Measurements from ENCODE around the gene PRKG1. TPM values are rescaled to one million over a fixed set of nuclear protein-coding genes. Genes with fewer than 3 reads are reported as not detected.

PRKG1 gene
- total and polyA plus RNA-seq, 2 experiments from 2014 or later = 18.2 to 21.1 TPM

DNA sequence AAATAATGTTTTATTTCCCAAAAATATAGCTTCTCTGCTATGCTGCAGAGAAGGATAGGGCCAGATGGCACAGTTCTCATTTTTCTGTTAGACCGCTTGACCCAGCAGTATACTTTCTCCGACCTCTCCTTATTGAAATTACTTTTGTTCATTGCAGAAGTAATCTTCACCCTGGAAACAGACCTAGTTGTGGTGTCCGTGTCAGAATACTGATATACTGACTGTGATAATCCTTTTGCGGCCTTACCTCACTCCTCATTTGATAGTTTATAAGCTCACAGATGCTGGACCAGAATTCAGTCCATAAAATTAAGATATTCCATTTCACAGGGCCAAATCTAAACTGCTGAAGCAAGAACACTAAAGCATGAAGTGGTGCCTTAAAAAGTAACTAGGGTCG lies 979.2 kb downstream of the PRKG1 start (continued):
- TF ChIP-seq, protein P1, sequence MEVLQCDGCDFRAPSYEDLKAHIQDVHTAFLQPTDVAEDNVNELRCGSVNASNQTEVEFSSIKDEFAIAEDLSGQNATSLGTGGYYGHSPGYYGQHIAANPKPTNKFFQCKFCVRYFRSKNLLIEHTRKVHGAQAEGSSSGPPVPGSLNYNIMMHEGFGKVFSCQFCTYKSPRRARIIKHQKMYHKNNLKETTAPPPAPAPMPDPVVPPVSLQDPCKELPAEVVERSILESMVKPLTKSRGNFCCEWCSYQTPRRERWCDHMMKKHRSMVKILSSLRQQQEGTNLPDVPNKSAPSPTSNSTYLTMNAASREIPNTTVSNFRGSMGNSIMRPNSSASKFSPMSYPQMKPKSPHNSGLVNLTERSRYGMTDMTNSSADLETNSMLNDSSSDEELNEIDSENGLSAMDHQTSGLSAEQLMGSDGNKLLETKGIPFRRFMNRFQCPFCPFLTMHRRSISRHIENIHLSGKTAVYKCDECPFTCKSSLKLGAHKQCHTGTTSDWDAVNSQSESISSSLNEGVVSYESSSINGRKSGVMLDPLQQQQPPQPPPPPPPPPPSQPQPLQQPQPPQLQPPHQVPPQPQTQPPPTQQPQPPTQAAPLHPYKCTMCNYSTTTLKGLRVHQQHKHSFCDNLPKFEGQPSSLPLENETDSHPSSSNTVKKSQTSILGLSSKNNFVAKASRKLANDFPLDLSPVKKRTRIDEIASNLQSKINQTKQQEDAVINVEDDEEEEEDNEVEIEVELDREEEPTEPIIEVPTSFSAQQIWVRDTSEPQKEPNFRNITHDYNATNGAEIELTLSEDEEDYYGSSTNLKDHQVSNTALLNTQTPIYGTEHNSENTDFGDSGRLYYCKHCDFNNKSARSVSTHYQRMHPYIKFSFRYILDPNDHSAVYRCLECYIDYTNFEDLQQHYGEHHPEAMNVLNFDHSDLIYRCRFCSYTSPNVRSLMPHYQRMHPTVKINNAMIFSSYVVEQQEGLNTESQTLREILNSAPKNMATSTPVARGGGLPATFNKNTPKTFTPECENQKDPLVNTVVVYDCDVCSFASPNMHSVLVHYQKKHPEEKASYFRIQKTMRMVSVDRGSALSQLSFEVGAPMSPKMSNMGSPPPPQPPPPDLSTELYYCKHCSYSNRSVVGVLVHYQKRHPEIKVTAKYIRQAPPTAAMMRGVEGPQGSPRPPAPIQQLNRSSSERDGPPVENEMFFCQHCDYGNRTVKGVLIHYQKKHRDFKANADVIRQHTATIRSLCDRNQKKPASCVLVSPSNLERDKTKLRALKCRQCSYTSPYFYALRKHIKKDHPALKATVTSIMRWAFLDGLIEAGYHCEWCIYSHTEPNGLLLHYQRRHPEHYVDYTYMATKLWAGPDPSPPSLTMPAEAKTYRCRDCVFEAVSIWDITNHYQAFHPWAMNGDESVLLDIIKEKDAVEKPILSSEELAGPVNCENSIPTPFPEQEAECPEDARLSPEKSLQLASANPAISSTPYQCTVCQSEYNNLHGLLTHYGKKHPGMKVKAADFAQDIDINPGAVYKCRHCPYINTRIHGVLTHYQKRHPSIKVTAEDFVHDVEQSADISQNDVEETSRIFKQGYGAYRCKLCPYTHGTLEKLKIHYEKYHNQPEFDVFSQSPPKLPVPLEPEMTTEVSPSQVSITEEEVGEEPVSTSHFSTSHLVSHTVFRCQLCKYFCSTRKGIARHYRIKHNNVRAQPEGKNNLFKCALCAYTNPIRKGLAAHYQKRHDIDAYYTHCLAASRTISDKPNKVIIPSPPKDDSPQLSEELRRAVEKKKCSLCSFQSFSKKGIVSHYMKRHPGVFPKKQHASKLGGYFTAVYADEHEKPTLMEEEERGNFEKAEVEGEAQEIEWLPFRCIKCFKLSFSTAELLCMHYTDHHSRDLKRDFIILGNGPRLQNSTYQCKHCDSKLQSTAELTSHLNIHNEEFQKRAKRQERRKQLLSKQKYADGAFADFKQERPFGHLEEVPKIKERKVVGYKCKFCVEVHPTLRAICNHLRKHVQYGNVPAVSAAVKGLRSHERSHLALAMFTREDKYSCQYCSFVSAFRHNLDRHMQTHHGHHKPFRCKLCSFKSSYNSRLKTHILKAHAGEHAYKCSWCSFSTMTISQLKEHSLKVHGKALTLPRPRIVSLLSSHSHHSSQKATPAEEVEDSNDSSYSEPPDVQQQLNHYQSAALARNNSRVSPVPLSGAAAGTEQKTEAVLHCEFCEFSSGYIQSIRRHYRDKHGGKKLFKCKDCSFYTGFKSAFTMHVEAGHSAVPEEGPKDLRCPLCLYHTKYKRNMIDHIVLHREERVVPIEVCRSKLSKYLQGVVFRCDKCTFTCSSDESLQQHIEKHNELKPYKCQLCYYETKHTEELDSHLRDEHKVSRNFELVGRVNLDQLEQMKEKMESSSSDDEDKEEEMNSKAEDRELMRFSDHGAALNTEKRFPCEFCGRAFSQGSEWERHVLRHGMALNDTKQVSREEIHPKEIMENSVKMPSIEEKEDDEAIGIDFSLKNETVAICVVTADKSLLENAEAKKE (CRISPR knock-in tag; IDR thresholded peaks at IDR 0.05) = no peak
- no peak for TF ChIP-seq NANOG (IDR thresholded peaks at IDR 0.05; ENCODE audit: borderline replicate concordance)
- no peak for TF ChIP-seq POLR2AphosphoS5 (IDR thresholded peaks at IDR 0.05; ENCODE audit: low read depth)
- TF ChIP-seq, protein P2, sequence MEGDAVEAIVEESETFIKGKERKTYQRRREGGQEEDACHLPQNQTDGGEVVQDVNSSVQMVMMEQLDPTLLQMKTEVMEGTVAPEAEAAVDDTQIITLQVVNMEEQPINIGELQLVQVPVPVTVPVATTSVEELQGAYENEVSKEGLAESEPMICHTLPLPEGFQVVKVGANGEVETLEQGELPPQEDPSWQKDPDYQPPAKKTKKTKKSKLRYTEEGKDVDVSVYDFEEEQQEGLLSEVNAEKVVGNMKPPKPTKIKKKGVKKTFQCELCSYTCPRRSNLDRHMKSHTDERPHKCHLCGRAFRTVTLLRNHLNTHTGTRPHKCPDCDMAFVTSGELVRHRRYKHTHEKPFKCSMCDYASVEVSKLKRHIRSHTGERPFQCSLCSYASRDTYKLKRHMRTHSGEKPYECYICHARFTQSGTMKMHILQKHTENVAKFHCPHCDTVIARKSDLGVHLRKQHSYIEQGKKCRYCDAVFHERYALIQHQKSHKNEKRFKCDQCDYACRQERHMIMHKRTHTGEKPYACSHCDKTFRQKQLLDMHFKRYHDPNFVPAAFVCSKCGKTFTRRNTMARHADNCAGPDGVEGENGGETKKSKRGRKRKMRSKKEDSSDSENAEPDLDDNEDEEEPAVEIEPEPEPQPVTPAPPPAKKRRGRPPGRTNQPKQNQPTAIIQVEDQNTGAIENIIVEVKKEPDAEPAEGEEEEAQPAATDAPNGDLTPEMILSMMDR (conservative IDR thresholded peaks at IDR 0.05; ENCODE audit: low read depth in 2 of 2) = no peak
- TF ChIP-seq EZH2 (IDR thresholded peaks at IDR 0.05; ENCODE audit: low read depth, unreplicated experiment) = no peak
- no peak for TF ChIP-seq STAT1 (IDR thresholded peaks at IDR 0.05; ENCODE audit: unreplicated experiment)
- no peak for TF ChIP-seq CREB1 (CRISPR knock-in tag; IDR thresholded peaks at IDR 0.05; ENCODE audit: low read depth)
- TF ChIP-seq EZH2phosphoT487 (IDR thresholded peaks at IDR 0.05; ENCODE audit: unreplicated experiment) = no peak
- TF ChIP-seq JUNB (IDR thresholded peaks at IDR 0.05; ENCODE audit: unreplicated experiment) = no peak
- no peak for TF ChIP-seq ZNF114 (CRISPR knock-in tag; IDR thresholded peaks at IDR 0.05)

Measured in GM23338 (cell line).